Astrocyte (in vitro differentiated cells and primary cell): ENCODE measurements around the gene GP2.

ENCODE experiments used
- EZH2 ChIP-seq: IDR thresholded peaks from 2 replicates; pipeline ENCODE4 v1.6.1; 2012; ENCODE audit warnings: mild to moderate bottlenecking, low read length, inconsistent platforms; ENCODE audit not compliant: insufficient read depth
- TF ChIP-seq, protein P1 (sequence below): IDR thresholded peaks from 2 replicates; pipeline ENCODE4 v1.5.1; 2011; ENCODE audit warnings: low read depth, mild to moderate bottlenecking, inconsistent platforms, low read length, moderate library complexity; ENCODE audit not compliant: insufficient read depth

GRCh38 chr16:20280259-20280658, 47.1 kb downstream of the GP2 start:
- TF ChIP-seq, protein P1, sequence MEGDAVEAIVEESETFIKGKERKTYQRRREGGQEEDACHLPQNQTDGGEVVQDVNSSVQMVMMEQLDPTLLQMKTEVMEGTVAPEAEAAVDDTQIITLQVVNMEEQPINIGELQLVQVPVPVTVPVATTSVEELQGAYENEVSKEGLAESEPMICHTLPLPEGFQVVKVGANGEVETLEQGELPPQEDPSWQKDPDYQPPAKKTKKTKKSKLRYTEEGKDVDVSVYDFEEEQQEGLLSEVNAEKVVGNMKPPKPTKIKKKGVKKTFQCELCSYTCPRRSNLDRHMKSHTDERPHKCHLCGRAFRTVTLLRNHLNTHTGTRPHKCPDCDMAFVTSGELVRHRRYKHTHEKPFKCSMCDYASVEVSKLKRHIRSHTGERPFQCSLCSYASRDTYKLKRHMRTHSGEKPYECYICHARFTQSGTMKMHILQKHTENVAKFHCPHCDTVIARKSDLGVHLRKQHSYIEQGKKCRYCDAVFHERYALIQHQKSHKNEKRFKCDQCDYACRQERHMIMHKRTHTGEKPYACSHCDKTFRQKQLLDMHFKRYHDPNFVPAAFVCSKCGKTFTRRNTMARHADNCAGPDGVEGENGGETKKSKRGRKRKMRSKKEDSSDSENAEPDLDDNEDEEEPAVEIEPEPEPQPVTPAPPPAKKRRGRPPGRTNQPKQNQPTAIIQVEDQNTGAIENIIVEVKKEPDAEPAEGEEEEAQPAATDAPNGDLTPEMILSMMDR: no peak
- no peak for TF ChIP-seq EZH2
